Measurements from ENCODE around the gene HHIP. TPM values are rescaled to one million over a fixed set of nuclear protein-coding genes. Genes with fewer than 3 reads are reported as not detected.

HHIP gene
- total RNA-seq, 1 experiment from 2014 or later: 0.07 TPM

DNA sequence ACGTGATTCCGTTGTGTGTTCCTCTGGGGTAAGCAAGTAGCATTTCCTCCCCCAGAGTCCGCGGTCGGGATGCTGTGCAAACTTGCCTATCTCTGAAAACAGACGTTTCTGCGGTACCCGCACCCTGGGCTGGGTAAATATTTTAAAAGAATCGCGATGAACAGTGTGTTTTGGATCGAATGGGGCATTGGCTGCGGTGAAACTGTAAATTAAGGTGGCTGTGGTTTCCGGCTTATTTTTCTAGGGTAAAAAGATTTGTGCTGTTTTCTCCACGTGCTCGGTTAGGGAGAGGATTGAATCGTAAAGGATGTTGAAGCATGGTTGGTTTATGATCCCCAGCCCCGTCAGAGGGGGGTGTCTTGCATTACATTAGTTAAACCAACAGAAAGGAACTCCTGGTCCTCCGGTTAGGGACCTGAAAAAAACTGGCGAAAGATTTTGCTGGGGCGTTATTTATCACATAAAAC, 1.2 kb downstream of the HHIP start:
- DNase-seq: peak; percentile 59
- Histone ChIP-seq H3K36me3 (replicated peaks; ENCODE audit: control insufficient read depth, insufficient read depth, low read length) (no peaks in the 10 kb centered on the region), H3K4me3 (ENCODE audit: insufficient read depth, low read depth, low read length) (peak overlapping the region; percentile 44; the same call in 1 of the 2 replicates), H3K27me3 (ENCODE audit: control insufficient read depth, insufficient read depth, low read length) (peaks cover 49% of the 10 kb centered on the region)

DNA sequence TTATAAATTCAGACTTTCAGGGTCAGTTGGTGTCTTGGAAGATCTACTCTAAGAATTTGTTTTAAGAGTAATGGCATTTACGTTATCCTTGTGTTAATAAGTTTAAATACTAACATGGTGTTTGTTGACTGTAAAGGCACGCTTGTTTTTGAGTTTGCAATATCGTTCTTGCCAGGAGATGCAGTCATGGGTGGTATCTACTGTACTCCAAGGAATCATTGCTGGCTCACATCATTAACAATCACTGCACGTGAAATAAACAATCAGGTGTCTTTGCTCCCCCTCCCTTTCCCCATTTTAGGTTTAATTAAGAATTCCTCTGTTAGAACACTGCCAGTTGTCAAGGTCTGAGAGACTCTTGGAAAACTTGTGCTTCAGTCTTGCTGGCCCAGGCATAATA, 1.6 kb downstream of the HHIP start:
- Histone ChIP-seq H3K27me3 (ENCODE audit: control insufficient read depth, insufficient read depth, low read length) (peaks cover 49% of the 10 kb centered on the region), H3K4me3 (ENCODE audit: insufficient read depth, low read depth, low read length) (no peak overlapping the region), H3K36me3 (replicated peaks; ENCODE audit: control insufficient read depth, insufficient read depth, low read length) (no peaks in the 10 kb centered on the region)
- no peak for DNase-seq

DNA sequence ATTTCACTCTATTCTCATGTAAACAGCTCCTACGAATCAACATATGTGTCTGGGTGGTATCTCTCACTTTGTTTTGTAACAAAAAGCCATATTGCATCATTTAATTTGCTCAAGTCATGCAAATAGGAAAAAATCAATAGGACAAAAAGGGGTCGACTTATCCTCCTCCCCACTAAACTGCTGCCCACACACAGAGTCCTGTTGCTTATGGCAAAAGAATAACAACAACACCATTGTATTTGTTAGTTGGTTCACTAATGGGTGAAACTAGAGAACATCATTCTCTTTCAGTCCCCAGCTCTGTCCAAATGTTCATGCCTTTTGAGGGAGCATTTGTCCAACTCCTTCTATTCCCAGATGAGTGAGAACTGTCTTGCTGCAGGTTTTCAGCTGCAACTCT, 2.1 kb downstream of the HHIP start:
- Histone ChIP-seq H3K27me3 (ENCODE audit: control insufficient read depth, insufficient read depth, low read length) (peaks cover 49% of the 10 kb centered on the region), H3K4me3 (ENCODE audit: insufficient read depth, low read depth, low read length) (no peak overlapping the region), H3K36me3 (replicated peaks; ENCODE audit: control insufficient read depth, insufficient read depth, low read length) (no peaks in the 10 kb centered on the region)
- DNase-seq: no peak

DNA sequence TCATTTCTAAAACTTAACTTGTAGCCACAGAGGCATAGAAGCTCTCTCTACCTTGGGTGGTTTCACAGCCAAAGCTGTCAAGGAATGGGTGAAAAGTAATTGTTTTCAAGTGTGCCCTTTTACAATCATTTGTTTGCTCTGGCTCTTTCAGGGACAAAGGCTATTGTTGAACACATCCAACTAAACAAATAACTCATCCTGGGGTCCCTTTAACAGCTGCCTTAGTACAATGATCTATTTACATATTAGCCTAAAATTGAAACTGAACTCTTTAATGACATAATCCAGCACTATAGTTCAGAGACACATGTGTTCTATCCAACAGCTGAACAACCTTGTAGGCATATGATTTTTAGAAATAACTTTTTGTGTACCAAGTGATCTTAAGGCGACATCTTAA, 3.7 kb downstream of the HHIP start:
- DNase-seq: no peak
- Histone ChIP-seq H3K27me3 (ENCODE audit: control insufficient read depth, insufficient read depth, low read length) (peaks cover 38% of the 10 kb centered on the region), H3K36me3 (replicated peaks; ENCODE audit: control insufficient read depth, insufficient read depth, low read length) (no peaks in the 10 kb centered on the region), H3K4me3 (ENCODE audit: insufficient read depth, low read depth, low read length) (no peak overlapping the region)

GRCh38 chr4:144650311-144651005, 4.5 kb downstream of the HHIP start:
- no peaks in the 10 kb centered on the region for H3K36me3 ChIP-seq (replicated peaks; ENCODE audit: control insufficient read depth, insufficient read depth, low read length)
- H3K27me3 ChIP-seq (ENCODE audit: control insufficient read depth, insufficient read depth, low read length): peaks cover 29% of the 10 kb centered on the region
- DNase-seq: no peak
- no peak overlapping the region for H3K4me3 ChIP-seq (ENCODE audit: insufficient read depth, low read depth, low read length)

DNA sequence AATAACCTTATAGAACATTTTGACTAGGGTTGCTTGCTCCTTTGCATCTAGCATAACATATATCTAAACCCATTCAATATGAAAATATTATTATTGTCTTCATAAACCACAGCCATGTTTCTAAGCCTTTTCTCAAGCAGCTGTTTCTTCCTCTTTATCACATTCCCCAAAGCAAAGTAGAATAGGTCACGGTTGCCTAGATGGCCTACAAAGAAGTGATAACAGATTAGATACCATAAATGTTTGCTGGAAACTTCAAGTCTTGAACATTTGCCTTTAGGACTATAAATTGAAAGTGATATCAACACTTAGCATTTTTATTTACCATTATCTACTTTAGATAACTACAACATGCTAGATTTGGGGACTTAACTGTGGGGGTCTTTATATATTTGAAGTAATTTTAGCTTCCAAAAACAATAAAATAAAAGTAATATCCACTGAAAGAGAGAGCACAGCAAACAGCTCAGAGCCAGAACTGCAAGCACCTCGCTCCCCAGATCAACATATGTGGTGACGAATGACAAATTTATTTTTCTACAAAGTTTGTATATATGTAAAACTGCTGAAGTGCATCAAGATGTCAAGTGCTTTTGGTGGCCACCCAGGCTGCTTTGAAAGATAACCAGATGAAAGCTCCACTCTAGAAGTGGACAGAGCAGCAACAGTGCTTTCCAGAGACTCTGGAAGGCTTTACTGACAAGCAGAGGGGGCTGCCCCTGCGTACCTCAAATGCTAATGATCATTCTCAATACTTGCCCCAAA, 8.0 kb downstream of the HHIP start:
- no peaks in the 10 kb centered on the region; the same call in 1 of the 2 replicates for H3K27me3 ChIP-seq (ENCODE audit: control insufficient read depth, insufficient read depth, low read length)
- no peak for DNase-seq
- no peak overlapping the region for H3K4me3 ChIP-seq (ENCODE audit: insufficient read depth, low read depth, low read length)
- H3K36me3 ChIP-seq (replicated peaks; ENCODE audit: control insufficient read depth, insufficient read depth, low read length): no peaks in the 10 kb centered on the region

GRCh38 chr4:144655491-144655890, 9.5 kb downstream of the HHIP start:
- Histone ChIP-seq H3K27me3 (ENCODE audit: control insufficient read depth, insufficient read depth, low read length) (no peaks in the 10 kb centered on the region), H3K4me3 (ENCODE audit: insufficient read depth, low read depth, low read length) (no peak overlapping the region), H3K36me3 (replicated peaks; ENCODE audit: control insufficient read depth, insufficient read depth, low read length) (no peaks in the 10 kb centered on the region)
- no peak for DNase-seq

DNA sequence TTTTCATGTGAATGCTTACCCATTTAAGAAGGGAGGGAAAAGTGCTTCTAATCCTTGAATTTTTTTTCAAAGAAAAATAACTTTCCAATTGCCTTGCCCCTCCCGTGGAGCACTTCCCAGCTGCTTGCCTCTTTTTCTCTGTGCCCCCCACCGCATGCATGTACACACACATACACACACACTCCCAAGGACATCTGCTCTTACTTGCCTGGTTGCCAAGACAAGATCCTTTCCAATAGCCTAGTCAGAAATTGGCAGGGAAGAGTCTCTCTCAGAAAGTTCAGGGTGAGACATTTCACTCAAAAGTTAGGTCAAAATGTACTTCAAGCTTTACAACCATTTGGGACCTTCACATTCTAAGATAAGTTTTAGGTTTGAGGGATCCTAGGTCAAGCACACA, 10.9 kb downstream of the HHIP start:
- Histone ChIP-seq H3K4me3 (ENCODE audit: insufficient read depth, low read depth, low read length) (no peak overlapping the region), H3K27me3 (ENCODE audit: control insufficient read depth, insufficient read depth, low read length) (no peaks in the 10 kb centered on the region), H3K36me3 (replicated peaks; ENCODE audit: control insufficient read depth, insufficient read depth, low read length) (no peaks in the 10 kb centered on the region)

DNA sequence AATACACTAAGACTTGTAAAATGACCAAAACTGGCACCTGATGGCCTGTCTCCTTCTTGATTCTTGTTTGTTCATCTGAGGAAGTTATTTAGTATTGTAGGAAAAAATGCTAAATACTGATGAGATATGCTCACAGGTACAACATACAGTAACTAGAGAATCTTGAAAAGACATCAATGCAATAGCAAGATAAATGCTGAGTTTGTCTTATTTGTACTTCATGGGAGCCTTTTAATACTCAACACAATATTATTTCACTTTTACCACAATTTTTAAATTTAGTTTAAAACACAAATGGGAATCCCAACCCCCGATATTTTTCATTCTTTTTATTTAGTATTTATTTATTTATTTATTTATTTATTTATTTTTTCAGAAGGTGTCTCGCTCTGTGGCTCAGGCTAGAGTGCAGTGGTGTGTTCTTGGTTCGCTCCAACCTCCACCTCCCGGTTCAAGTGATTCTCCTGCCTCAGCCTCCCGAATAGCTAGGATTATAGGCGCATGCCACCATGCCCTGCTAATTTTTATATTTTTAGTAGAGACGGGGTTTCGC, 12.1 kb downstream of the HHIP start:
- Histone ChIP-seq H3K27me3 (ENCODE audit: control insufficient read depth, insufficient read depth, low read length) (no peaks in the 10 kb centered on the region), H3K36me3 (replicated peaks; ENCODE audit: control insufficient read depth, insufficient read depth, low read length) (no peaks in the 10 kb centered on the region), H3K4me3 (ENCODE audit: insufficient read depth, low read depth, low read length) (no peak overlapping the region)
- no peak for DNase-seq

More for the DNA sequence above, 10.9 kb downstream of the HHIP start:
- DNase-seq: no peak

- Histone ChIP-seq H3K36me3 (replicated peaks; ENCODE audit: control insufficient read depth, insufficient read depth, low read length) (no peaks in the 10 kb centered on the region), H3K4me3 (ENCODE audit: insufficient read depth, low read depth, low read length) (no peak overlapping the region), H3K27me3 (ENCODE audit: control insufficient read depth, insufficient read depth, low read length) (no peaks in the 10 kb centered on the region)
- no peak for DNase-seq
Observed at GRCh38 chr4:144658903-144659302, 12.9 kb downstream of the HHIP start.

- Histone ChIP-seq H3K27me3 (ENCODE audit: control insufficient read depth, insufficient read depth, low read length) (no peaks in the 10 kb centered on the region), H3K4me3 (ENCODE audit: insufficient read depth, low read depth, low read length) (no peak overlapping the region), H3K36me3 (replicated peaks; ENCODE audit: control insufficient read depth, insufficient read depth, low read length) (no peaks in the 10 kb centered on the region)
- DNase-seq: no peak
Observed at GRCh38 chr4:144659447-144659846, 13.5 kb downstream of the HHIP start.

- no peak for DNase-seq
- Histone ChIP-seq H3K27me3 (ENCODE audit: control insufficient read depth, insufficient read depth, low read length) (no peaks in the 10 kb centered on the region), H3K4me3 (ENCODE audit: insufficient read depth, low read depth, low read length) (no peak overlapping the region), H3K36me3 (replicated peaks; ENCODE audit: control insufficient read depth, insufficient read depth, low read length) (no peaks in the 10 kb centered on the region)
Observed at GRCh38 chr4:144663834-144664475, 18.0 kb downstream of the HHIP start.

GRCh38 chr4:144666539-144667175, 20.7 kb downstream of the HHIP start:
- no peak for DNase-seq
- no peak overlapping the region for H3K4me3 ChIP-seq (ENCODE audit: insufficient read depth, low read depth, low read length)
- H3K27me3 ChIP-seq (ENCODE audit: control insufficient read depth, insufficient read depth, low read length): no peaks in the 10 kb centered on the region
- no peaks in the 10 kb centered on the region for H3K36me3 ChIP-seq (replicated peaks; ENCODE audit: control insufficient read depth, insufficient read depth, low read length)

DNA sequence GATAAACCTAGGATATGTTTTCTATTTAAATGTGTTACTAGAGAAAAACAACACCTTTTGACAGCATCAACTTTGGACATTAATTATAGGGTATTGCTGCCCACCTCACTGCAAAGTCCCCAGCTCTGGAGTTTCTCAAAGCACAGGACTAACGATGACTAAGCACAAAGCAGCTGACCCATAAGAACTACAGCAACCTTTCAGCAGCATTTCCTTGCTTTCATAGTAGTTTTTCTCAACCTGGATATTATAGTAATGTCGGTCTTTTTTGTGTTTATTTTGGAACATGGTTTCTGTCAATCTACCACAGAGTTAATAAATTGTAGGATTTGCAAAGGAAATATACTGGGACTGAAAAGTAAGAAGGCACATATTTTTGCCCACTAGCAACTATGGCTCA, 21.5 kb downstream of the HHIP start:
- no peaks in the 10 kb centered on the region for H3K36me3 ChIP-seq (replicated peaks; ENCODE audit: control insufficient read depth, insufficient read depth, low read length)
- no peak overlapping the region for H3K4me3 ChIP-seq (ENCODE audit: insufficient read depth, low read depth, low read length)
- no peaks in the 10 kb centered on the region for H3K27me3 ChIP-seq (ENCODE audit: control insufficient read depth, insufficient read depth, low read length)
- DNase-seq: no peak
